Fibroblast of pulmonary artery (primary cell): ENCODE data around the gene ADARB2.

ENCODE experiments used
- DNase-seq: peaks from one replicate; pipeline ENCODE4 v3.0.0-alpha.2; 2010; ENCODE audit warnings: low read depth
- H3K4me3 ChIP-seq: replicated peaks from 2 replicates; pipeline ENCODE4 v1.5.1; 2011; ENCODE audit warnings: low read depth, mild to moderate bottlenecking, control low read depth, low read length, moderate library complexity
- CTCF ChIP-seq: IDR thresholded peaks from 2 replicates; pipeline ENCODE4 v1.5.1; 2011; ENCODE audit warnings: mild to moderate bottlenecking, control low read depth, low read length, inconsistent platforms; ENCODE audit errors: missing control alignments

ADARB2 gene

GRCh38 chr10:1289591-1289990, 447.7 kb downstream of the ADARB2 start:
- DNase-seq = no peak
- no peak for TF ChIP-seq CTCF

GRCh38 chr10:1287971-1288401, 449.3 kb downstream of the ADARB2 start:
- no peak for DNase-seq
- H3K4me3 ChIP-seq = no peak overlapping the region
- TF ChIP-seq CTCF = no peak

More at GRCh38 chr10:1289591-1289990, 447.7 kb downstream of the ADARB2 start:
- no peak overlapping the region for H3K4me3 ChIP-seq

- DNase-seq = no peak
- TF ChIP-seq CTCF = no peak
- no peak overlapping the region for H3K4me3 ChIP-seq
These were observed 449.8 kb downstream of the ADARB2 start for GRCh38 chr10:1287487-1287886.

- no peak overlapping the region for H3K4me3 ChIP-seq
- no peak for TF ChIP-seq CTCF
- DNase-seq = no peak
These were observed 453.2 kb downstream of the ADARB2 start for GRCh38 chr10:1284076-1284475.

- DNase-seq = no peak
- TF ChIP-seq CTCF = no peak
- no peak overlapping the region for H3K4me3 ChIP-seq
These were observed 455.9 kb downstream of the ADARB2 start for GRCh38 chr10:1281405-1281782.

- no peak for TF ChIP-seq CTCF
- no peak overlapping the region for H3K4me3 ChIP-seq
- DNase-seq = no peak
These were observed 456.6 kb downstream of the ADARB2 start for GRCh38 chr10:1280466-1281404.

GRCh38 chr10:1278306-1278705, 459.0 kb downstream of the ADARB2 start:
- no peak for TF ChIP-seq CTCF

More at GRCh38 chr10:1278306-1278705, 459.0 kb downstream of the ADARB2 start:
- no peak overlapping the region for H3K4me3 ChIP-seq
- DNase-seq = no peak
